GM12892 (cell line): ENCODE data around the gene RDH5.

Experiments
- POLR2A ChIP-seq: IDR thresholded peaks from 2 replicates; pipeline ENCODE4 v1.6.1; 2011; ENCODE audit warnings: low read depth, low read length, control low read depth
- POLR2AphosphoS5 ChIP-seq: IDR thresholded peaks from 2 replicates; pipeline ENCODE4 v1.6.1; 2011; ENCODE audit warnings: low read depth, low read length, control low read depth

DNA sequence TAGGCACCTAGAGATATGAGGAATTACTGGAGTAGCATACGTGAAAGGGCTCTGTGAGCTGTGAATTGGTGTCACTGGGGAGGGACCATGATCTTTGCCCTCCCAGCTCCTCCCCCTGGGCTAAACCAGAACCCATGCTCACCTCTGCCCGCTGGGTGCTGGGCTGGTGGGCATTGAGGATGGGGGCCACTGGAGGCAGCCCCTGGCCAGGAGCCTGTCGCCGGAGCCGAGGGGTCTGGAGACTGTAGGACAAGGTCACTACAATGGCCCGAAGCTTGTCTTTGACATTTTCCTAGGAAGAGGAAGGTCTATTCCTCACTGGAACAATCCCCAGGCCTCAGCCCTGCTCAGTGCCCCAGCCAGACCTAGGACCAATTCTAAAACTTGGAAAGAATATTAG, 24.1 kb upstream of the RDH5 start:
- TF ChIP-seq POLR2A (no peak), POLR2AphosphoS5 (no peak)
